GM21390 (cell line): ENCODE measurements around the gene PEMT.

ENCODE experiments used
- ATAC-seq: cut with Tn5 transposase; IDR thresholded peaks from one replicate; pipeline ENCODE4 v1.9.1; 2021; ENCODE audit not compliant: unreplicated experiment

The PEMT gene

DNA sequence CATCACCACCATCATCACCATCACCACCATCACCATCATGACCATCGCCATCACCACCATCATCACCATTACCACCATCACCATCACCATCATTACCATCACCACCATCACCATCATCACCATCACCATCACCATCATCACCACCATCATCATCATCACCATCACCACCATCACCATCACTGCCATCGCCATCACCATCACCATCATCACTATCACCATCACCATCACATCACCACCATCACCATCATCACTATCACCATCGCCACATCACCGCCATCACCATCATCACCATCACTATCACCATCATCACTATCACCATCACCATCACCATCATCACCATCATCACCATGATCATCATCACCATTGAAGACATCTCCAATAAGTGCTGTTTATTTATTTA lies 131.5 kb downstream of the PEMT start:
- no peak for ATAC-seq

DNA sequence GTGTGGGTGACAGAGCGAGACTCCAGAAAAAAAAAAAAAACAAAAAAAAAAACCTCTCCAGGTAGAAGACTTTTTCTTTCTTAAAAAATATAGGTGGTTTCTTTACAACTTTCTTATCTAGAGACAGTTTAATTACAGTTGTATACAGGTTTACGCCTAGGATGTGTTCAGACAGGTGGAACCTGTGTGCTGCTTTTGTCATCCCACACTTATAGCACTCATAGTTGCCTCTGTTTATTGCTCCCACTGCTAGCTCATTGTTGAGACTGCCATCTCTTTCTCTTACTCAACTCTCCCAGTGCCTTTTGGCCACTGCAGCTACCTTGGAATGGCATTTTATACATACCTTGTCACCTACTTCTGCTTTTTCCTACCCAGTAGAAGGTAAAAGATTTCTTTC lies 133.8 kb downstream of the PEMT start:
- ATAC-seq: no peak

- ATAC-seq: no peak
These were observed 135.3 kb downstream of the PEMT start for GRCh38 chr17:17456251-17456650.
